Right ventricle myocardium inferior (tissue), 1 donor: ENCODE measurements around the gene FN1. TPM values are rescaled to one million over a fixed set of nuclear protein-coding genes. Genes with fewer than 3 reads are reported as not detected.

ENCODE experiments used
- ATAC-seq: fragments of 200-7000 bp; cut with Tn5 transposase; one replicate; pipeline ENCODE4 v1.9.1; 2020; ENCODE audit warnings: mild to moderate bottlenecking, moderate library complexity
- DNase-seq: peaks from one replicate; pipeline ENCODE4 v3.0.0; 2021; ENCODE audit errors: missing footprints
- intact Hi-C: fragments of 100-400 bp; cut with DNase I; formaldehyde crosslinking; loops from one replicate; pipeline ENCODE4 v1.11.0; 2022
- total RNA-seq: library from RNA; stranded (reverse); fragmentation: NEBNext Ultra II Directional; extraction: Animal tissue kit (Norgen Biotek cat#: 25700); gene quantifications from one replicate; pipeline ENCODE4 v1.2.1, GENCODE V29; 2021
- donor health status: DM: no; HTN: yes; CAD: no; lungs with severe emphysema.

Gene FN1
- total RNA-seq, 1 donor from 2014 or later, result 92.2 TPM

DNA sequence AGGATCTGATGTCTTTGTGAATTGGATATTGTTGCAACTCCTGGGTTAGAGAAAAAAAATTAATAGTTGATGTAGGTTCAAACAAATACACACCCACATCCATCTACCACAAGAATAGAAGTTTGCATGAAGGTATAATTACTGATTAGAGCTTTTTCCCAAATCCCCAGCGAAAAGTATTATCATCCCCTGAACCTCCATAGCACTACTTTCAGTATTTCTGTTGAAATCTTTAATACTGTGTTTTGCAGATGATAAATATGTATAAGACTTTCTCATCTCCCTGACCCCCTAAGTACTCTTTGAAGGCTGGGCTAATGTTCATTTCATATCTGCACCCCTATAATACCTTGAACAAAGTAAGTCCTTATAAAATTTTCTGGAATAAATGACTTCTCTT, 6.4 kb downstream of the FN1 start:
- intact Hi-C loops, result no loop called here
- ATAC-seq (no peak), DNase-seq (no peak)

DNA sequence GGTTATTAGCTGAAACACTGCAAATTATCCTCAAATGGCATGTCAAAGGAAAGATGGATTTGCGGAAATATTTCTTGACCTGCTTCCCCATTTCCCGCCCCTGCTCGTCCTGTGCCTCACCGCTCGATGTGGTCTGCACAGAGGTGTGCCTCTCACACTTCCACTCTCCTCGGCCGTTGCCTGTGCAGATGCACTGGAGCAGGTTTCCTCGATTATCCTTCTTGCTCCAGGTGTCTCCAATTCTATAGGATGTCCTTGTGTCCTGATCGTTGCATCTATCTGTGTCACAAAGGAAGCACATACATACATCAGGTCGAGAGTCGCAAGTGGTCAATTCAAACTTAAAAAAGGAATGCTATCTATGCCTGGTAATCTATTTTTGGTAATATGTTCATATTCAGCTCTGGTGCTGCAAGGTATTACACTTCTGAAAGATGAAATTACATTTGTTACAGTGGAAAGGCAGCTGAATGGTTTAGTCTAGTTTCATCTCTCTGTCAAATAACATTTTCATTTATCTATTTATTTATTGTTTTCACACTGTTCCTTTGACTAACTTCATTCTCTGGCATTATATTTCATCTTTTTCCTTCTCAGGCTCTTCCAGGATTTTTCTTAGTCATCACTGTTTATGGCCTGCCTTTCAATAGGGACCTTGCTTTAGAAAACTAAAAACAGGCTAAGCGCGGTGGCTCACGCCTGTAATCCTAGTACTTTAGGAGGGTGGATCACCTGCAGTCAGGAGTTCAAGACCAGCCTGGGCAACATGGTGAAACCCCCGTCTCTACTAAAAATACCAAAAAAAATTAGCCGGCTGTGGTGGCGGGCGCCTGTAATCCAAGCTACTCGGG, 7.6 kb downstream of the FN1 start:
- no peak for DNase-seq
- intact Hi-C loops, result no loop called here
- ATAC-seq, result no peak

DNA sequence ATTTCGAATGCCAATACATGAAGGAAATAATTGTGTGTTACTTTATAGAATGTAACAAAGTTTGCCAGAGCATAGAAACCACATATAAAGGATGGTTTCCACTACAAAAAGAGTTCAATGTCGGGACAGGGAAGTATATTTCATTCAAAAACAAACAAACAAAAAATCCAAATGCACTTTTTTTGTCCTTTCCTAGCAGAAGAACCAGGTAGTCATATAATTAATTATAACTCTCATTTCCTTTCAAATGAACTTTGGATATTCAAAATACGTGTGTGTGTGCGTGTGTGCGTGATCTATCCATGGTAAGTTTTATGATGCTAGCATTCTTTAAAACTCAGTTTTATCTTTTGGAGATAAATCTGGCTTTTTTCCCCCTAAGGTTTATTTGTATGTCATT, 8.3 kb downstream of the FN1 start:
- DNase-seq (no peak), ATAC-seq (no peak)
- intact Hi-C loops, result no loop called here

DNA sequence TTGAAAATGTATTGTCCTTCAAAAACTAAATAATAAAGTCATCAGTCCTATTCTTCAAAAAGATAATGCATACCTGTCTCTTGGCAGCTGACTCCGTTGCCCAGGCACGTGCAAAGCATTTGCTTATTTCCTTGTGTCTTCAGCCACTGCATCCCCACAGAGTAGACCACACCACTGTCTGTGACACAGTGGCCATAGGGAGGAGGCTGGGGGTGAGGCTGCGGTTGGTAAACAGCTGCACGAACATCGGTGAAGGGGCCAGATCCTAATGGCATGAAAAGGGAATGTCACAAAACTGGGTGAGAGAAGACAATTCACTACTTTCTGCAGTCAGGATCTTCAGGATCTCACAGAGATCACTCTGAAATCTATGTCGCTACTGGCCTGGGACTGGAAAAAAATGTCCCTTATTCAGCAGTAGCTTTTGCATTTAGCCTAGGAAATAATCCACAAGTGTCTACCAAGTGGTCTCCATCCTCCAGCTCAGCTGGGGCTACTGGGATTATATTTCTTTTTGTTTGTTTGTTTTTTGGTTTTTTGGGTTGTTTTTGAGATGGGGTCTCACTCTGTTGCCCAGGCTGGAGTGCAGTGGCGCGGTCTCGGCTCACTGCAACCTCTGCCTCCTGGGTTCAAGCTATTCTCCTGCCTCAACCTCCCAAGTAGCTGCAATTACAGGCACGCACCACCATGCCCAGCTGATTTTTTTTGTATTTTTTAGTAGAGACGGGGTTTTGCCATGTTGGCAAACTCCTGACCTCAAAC, 10.7 kb downstream of the FN1 start:
- no peak for DNase-seq
- no peak for ATAC-seq
- intact Hi-C loops, result no loop called here

DNA sequence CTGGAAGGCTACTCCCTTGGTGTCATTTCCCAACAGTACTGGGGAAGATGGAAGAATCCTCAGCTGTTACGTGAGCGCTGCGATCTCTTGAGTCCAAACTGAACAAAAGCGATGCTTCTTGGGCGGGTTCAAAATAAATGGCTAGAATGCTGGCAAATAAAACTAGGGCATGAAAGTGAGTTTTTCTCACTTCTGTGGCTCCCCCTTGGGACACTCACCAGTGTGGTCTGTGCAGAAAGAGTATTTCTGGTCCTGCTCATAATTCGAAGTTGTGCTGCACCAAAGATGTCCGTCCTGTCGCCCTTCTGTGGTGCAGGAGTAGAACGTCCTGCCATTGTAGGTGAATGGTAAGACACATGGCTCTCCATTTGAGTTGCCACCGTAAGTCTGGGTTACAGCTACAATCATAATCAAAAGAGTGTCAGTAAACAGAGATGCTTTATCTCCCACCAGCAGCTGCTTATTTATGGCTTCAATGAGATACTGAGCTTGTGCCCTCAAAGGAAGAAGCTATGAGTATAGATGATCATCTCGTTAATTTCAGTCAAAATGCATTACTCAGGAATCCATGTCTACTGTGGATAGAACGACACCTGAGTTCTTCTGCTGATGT, 11.8 kb downstream of the FN1 start:
- DNase-seq (no peak), ATAC-seq (no peak)
- intact Hi-C loops, result no loop called here

DNA sequence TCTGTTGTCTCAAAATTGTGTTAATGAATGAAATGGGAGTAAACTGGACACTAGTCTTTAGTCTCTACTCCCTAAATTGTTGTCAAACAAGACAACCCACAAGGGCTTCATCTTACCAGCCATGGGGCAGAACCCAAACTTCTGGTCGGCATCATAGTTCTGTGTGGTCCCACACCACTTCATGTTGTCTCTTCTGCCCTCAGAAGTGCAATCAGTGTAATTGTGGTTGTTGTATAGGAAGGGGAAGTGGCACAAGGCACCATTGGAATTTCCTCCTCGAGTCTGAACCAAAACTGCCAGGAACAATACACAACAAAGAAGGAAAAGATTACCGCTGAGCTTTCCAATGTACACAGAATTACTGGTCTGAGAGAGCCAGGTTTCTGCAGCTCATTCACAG, 12.6 kb downstream of the FN1 start:
- ATAC-seq, result no peak
- no peak for DNase-seq

DNA sequence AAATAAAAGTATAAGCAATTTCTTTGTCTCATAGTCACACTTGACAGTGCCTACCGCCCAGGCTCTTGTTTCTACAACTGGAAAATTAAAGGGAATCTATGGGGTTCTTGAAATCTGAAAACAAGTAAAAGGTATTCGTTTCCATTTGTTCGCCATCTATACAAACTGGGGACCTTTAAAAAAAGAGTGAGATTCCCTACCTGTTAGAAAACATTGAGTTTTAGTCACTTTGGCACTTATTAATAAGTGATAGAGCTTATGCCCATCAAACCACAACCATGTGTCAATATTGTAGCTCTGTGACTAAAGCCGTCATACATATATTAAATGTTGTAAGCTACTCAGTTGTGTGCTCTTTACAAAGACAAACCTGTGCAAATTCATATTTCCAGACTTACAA, 13.2 kb downstream of the FN1 start:
- ATAC-seq (no peak), DNase-seq (no peak)
- intact Hi-C loops, result no loop called here

More for the DNA sequence above, 12.6 kb downstream of the FN1 start:
- intact Hi-C loops, result no loop called here

DNA sequence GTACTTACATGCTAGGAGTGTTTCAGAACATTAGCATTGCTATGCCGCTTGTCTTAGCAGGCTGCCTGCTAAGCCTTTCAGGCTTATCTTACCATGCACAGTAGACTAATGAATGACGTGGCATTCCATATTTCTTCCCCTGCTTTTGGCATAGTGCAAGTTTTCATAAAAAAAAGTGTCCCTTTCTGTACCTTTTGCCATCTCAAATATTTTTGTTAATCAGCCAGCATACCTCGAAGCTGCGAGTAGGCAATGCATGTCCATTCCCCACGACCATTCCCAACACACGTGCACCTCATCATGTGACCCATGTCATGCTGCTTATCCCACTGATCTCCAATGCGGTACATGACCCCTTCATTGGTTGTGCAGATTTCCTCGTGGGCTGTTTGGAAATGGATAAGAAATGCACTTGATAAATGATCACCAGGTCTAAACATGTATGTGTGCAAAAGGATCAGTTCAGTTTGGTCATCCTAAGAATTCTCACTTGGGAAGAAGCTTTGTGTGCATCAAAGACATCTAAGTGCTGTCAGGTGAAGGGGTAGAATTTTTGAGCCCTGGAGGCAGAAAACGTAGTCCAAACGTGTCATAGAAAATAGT, 13.9 kb downstream of the FN1 start:
- DNase-seq (no peak), ATAC-seq (no peak)
- intact Hi-C loops, result no loop called here

DNA sequence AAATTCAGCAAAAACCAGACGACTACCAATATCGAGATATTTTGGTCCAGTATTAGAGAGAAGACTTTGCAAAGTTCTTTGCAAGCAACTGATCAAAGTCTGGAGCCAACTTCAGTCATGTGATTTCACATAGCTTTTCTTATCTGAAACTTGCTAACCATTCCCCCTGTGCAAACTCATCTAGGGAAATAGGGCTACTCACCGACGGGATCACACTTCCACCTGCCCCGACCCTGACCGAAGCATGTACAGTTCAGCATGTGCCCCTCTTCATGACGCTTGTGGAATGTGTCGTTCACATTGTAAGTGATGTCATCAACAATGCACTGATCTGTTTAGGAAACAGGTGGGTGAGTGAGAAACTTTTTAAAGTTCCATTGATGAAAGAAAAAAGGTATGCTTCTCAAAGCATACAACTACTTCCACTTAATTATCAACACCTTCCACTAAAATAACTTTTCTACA, 15.4 kb downstream of the FN1 start:
- DNase-seq (no peak), ATAC-seq (no peak)
- intact Hi-C loops, result no loop called here

DNA sequence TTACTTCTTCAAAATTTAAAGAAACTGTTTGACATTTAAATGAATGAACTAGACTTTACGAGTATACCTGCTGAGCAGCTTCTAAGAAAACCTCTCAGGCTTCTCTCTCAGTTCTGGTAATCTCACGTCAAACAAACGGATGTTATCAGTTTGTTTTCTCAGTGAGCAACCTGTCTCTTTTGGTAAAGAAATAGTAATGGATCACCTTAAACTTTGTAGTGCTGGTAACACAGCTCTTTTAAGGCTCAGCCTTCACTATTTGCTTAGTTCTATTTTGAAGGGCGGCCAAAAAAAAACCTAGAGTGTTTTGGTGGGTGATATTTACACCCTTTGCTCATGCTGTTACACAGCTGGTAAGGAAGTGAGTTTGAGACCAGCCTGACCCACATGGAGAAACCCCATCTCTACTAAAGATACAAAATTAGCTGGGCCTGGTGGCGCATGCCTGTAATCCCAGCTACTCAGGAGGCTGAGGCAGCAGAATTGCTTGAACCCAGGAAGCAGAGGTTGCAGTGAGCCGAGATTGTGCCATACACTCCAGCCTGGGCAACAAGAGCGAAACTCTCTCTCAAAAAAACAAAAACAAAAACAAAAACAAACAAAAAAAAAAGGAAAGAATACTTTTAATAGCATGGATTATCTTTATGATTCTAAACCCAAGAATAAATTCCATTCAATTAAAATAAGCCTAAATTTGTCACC, 15.9 kb downstream of the FN1 start:
- ATAC-seq (no peak), DNase-seq (no peak)
- intact Hi-C loops, result no loop called here

DNA sequence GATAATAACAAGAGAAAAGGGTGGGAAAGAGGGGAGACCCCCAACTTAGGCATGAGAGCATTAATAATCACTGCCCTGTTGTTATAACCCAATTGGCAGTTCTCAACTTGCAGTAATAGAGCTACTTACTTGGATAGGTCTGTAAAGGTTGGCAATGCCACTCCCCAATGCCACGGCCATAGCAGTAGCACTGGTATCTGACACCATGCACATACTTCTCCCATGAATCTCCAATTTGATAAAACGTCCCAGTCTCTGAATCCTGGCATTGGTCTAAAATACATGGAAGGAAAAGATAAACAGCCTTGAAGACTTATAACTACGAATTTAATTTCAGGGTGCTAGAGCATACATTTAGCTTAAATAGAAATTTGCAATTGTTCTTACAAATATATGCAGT, 16.8 kb downstream of the FN1 start:
- DNase-seq (no peak), ATAC-seq (no peak)
- intact Hi-C loops, result no loop called here

DNA sequence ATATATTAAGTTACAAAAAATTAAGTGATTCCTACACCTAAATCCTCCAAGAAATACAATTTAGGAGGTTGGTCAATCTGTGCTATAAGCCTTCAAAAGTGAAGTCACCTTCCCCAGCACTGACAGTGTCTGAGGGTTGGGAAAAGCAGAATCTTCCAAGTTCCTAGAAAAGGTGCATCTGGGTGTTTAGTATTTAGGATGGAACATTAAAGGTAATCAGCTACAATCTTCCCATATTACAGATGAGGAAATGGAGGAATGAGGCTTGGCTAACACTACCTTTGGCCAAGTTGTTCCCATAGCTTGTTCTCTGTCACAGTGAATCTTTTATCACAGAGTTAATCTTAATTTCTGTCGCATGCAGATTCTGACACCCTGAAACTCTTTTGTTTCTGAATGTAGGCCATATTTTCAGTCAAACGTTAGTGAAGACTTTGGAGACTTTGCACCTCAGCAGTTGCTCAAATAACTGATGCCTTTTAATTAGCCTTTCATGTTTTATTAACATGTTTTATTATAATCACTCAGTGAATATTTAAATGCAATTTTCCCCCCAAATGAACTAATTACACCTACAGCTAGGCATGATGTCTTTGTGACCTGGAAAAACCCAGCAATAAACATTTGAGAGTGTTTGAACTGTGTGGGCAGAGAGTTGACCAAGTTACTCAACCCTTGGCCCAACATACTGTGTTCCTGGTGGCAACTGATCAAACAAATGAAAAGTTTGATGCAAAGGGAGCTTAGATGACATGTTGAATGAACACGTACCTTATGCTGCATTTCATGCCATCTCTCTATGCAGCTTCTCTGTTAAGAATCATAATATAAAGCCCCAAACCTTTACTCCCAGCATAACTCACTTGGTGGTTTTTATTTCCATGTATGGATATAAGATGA, 17.6 kb downstream of the FN1 start:
- intact Hi-C loops, result no loop called here
- ATAC-seq, result no peak
- no peak for DNase-seq

DNA sequence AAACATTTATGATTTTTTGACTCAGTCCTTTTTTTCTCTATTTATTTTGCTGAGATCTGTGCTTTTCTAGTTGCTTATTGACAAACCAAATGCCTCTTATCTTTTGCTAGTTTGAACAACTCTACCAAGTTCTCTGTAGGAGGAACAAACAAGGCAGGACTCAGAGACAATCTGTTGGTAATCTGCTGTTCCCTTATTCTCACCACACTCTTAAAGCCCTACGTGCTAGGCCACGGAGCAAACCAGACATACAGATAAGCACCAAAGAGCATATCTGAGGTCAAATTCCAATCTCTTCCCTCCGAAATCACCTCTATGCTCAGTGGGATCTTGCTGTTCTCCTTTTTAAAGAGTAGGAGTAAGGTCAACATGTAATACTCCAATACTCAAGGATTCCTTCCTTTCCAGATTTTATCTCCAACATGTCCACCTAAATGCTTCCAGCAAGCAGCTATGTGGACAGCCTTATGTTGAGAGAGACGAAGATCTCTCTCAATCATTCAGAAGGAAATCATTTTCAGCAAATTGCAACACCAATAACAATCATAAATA, 18.4 kb downstream of the FN1 start:
- intact Hi-C loops, result no loop called here
- DNase-seq (no peak), ATAC-seq (no peak)

DNA sequence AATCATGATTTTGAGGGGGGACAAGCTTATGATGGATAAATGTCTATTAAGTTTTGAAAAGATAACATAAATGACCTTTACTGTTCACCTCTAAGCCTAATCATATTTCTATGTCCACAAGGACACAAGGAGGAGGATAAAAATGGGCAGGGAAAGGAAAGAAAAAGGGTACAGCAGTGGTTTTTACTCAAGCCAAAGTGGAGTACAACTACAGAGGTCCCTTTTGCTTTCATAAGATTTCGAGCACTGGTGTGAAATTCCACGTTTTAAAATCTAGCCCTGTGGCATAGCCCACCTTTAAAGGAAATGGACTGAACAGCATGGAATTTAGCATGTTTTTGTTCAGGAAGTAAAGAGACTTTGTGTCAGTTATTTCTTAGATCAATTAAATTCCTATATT, 19.2 kb downstream of the FN1 start:
- intact Hi-C loops, result no loop called here
- no peak for ATAC-seq
- DNase-seq, result no peak

DNA sequence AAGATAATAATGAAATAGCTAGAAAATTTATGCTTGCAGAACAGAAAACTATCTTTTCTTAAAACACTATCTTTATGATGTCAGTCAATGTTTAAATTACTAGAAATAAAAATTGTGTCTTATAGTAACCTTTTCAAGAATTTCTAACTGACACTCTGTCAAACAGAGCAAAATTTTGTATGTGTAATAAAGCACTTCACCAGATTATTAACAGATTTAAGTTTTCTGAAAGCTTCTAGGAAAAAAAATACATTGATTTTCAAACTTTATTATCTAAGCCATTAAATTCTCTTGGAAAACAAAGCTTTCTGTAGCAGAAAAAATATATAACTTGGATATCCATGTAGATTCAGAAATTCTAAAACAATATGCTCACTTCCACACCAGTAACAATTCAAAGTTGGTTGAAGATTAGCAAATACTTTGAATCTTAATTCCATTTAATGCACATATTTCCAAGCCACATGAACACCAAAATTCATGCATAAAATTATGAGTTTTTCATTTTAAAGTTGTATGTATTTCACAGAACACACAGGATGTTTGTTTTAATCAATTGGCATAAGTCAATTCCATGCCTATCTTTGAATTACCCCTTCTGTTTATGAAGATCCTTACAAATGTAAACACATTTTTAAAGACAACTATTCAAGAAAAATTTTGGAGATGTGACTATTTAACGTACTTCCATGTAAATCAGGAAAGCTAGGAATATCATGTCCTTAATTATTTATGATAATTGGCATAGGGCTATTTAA, 19.9 kb downstream of the FN1 start:
- intact Hi-C loops, result no loop called here
- DNase-seq (no peak), ATAC-seq (no peak)

DNA sequence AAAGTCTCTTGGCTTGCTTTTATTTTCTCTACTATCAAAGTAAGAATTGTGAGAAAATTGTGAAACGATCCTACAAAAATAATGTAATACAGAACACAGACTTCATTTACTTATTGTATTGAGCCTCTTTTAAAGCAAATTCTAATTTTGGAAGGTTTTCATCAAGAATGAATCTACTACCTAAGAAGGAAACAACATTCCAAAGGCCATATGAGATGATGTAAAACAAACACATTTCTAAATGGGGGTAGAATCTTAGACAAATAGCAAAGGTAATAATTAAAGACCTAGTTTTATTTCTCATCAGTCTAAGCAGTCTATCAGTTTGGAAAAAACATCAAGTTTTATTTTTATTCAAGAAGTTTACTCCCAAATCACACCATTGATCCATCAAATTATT, 20.6 kb downstream of the FN1 start:
- intact Hi-C loops, result no loop called here
- ATAC-seq (no peak), DNase-seq (no peak)

DNA sequence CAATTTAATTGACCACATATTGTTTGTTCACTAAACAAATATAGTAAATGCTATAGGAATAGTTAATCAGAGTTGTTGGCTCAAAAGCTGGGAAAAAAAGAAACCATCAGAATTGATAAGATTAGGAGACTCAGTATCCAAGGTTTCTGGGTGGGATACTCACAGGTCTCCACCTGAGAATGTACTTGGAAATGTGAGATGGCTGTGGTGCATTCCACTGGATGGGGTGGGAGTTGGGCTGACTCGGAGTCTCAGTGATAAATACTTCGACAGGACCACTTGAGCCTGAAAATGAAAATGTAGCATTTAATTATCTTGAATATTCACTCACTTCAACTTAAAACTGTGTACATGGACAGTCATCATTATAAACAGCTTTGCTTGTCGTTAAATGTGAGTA, 21.2 kb downstream of the FN1 start:
- no peak for DNase-seq
- intact Hi-C loops, result no loop called here
- no peak for ATAC-seq
